GM12873 (cell line): ENCODE data around the gene ANKRD33B.

Source experiments
- TF ChIP-seq, protein P1 (sequence below): IDR thresholded peaks from 2 replicates; pipeline ENCODE4 v1.5.1; 2012; ENCODE audit warnings: low read depth, mild to moderate bottlenecking, moderate library complexity, low read length, control low read depth; ENCODE audit not compliant: insufficient read depth; ENCODE audit errors: missing control alignments

ANKRD33B gene

DNA sequence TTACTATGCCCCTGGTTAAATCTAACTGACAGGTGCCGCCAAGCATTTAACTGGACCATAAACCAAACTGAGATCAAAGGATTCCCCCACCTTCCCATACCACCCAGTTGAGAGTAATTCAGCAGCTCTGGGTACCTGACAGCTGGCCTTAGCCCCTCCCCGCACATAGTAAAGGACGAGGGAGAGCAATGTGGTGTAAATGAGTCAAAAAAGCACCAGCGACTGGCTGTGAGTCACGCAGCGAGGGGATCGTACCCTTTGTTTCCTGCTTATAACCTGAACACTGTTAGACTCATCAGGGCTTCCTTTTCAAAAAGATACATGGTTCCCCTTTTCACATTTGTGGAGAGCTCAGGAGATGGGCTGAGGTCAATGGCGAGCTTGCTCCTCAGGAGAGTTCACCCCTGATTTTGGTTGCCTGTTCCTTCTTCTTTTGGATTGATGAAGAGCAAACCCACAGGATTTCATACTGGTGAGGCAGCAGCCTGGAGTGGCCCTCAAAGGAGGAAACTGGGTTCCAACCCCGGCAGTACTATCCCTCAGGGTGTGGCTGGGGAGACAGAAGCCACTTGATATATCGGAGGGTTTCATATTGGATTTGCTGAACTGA lies 71.5 kb downstream of the ANKRD33B start:
- TF ChIP-seq, protein P1, sequence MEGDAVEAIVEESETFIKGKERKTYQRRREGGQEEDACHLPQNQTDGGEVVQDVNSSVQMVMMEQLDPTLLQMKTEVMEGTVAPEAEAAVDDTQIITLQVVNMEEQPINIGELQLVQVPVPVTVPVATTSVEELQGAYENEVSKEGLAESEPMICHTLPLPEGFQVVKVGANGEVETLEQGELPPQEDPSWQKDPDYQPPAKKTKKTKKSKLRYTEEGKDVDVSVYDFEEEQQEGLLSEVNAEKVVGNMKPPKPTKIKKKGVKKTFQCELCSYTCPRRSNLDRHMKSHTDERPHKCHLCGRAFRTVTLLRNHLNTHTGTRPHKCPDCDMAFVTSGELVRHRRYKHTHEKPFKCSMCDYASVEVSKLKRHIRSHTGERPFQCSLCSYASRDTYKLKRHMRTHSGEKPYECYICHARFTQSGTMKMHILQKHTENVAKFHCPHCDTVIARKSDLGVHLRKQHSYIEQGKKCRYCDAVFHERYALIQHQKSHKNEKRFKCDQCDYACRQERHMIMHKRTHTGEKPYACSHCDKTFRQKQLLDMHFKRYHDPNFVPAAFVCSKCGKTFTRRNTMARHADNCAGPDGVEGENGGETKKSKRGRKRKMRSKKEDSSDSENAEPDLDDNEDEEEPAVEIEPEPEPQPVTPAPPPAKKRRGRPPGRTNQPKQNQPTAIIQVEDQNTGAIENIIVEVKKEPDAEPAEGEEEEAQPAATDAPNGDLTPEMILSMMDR: no peak

DNA sequence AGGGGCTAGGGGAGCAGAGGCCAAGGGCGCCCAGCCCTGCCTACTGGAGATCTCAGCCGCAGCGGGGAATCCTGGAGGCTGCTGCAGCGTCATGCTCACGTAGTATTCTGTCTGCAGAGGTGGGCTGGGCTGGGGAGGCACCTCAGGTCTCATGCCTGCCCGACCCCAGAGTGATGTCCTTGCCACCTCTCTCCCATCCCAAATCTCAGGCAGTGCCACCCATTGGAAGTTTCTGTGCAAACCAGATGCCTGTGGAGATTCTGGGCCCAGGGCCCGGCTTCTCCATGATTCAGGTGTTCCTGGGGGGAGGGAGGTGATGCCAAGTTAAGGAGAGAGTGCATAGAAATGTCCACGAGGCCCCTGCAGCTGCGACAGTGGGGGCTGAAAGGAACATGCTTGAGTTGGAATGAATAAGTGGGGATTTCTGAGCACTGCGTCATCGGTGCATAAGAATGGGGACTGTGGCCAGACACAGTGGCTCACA lies 72.0 kb downstream of the ANKRD33B start:
- TF ChIP-seq, protein P1: no peak

DNA sequence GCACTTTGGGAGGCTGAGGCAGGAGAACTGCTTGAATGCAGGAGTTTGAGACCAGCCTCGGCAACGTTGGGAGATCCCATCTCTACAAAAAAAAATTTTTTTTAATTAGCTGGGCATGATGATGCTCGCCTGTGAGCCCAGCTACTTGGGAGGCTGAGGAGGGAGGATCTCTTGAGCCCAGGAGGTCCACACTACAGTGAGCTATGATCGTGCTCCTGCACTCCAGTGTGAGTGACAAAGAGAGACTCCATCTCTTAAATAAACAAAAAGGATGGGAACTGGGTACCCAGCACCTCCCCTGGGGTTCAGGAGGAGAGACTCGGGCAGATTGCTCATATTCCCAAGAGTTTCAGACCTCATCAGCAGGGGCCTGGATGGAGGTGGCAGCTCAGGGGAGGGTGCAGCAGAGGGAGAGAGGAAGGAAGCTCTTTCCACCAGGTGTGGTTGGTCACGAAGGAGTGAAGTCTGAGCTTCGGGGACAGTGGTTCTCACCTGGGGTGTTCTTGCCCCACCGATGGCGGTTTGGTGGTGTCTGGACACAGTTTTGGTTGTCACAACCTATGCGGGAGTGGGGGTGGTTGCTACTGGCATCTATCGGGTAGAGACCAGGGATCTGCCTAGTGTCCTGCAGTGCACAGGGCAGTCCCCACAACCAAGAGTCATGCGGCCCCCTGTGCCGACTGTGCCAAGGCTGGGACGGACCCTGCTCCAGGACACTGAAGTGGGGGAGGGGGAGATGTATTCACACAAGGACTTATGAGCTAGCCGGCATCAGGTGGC lies 72.7 kb downstream of the ANKRD33B start:
- TF ChIP-seq, protein P1: no peak

DNA sequence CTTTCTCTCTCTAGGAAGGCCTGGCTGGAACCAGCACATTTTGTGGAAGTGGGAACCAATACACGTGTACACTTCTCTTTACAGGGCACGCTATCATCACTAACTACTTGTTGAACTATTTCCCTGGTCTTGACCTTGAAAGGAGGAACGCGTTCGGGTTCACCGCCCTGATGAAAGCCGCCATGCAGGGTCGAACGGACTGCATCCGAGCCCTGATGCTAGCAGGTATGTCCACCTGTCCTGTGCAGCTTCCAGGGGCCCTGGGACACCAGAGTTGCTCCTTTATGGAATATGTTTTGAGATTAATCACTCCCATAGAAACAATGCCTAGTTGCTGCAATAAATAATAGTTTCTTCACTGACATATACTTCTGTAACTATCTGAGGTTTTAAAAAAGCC lies 74.1 kb downstream of the ANKRD33B start:
- TF ChIP-seq, protein P1: no peak

DNA sequence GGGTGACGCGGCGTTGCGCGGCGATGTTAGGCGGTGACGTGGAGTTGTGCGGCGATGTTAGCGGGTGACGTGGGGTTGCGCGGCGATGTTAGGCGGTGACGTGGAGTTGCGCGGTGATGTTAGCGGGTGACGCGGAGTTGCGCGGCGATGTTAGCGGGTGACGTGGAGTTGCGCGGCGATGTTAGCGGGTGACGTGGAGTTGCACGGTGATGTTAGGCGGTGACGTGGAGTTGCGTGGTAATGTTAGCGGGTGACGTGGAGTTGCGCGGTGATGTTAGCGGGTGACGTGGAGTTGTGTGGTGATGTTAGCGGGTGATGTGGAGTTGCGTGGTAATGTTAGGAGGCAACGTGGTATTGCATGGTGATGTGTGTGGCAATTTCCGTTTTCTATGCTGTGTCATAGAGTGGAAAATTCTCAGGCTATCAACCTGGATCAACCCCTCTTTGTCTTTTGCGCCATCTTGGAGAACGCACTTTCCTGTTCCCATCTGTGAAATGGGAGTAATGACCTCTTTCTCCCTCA lies 76.0 kb downstream of the ANKRD33B start:
- TF ChIP-seq, protein P1: no peak

DNA sequence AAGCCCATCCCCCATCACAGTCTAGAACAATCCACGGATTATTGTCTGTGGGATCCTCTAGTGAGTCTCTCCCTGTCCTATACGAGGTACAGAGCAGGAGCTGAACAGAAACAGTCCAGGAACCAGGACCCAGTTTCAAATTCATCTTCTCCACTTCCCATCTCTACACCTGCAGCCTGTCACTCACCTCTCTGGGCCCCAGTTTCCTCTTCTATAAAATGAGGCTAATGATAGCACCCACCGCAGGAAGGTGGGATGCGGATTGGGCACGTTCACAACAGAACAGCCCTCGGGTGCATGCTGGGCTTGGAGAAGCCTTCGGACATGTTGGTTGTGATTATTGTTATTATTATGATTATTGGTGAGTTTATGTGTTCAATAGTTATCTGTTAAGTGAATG lies 78.5 kb downstream of the ANKRD33B start:
- TF ChIP-seq, protein P1: no peak

DNA sequence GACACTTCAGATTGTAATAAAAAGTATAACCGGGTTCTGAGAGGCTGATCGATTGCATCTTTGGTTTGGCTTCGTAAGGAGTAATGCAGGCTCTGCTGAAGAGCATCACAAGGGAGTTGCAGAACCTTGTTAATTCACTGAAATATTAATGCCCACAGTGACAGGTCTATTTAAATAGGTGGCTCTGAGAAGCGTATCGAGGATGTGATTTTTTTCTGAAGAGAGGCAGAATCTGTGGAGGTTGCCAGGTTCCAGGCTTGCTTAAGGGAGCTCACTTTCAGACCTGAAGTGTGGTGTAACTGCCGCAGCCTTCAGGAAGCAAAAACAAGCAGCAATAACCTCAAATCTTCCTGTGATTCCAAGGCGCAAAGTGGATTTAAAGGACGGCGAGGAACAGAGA lies 80.3 kb downstream of the ANKRD33B start:
- TF ChIP-seq, protein P1: no peak
